K562 (cell line): ENCODE results near the gene DNAH10.

ENCODE experiments used
- FOXK1 ChIP-seq: sonication (generic); formaldehyde crosslinking; IDR thresholded peaks from 2 replicates; pipeline ENCODE4 v1.8.0; 2022; ENCODE audit warnings: missing genetic modification reagents, mild to moderate bottlenecking, borderline replicate concordance
- KAT7 ChIP-seq: sonication (generic); formaldehyde crosslinking; IDR thresholded peaks from 2 replicates; pipeline ENCODE4 v1.8.0; 2022; ENCODE audit warnings: missing genetic modification reagents, mild to moderate bottlenecking, borderline replicate concordance
- KAT8 ChIP-seq: fragments of 450-650 bp; IDR thresholded peaks from 2 replicates; pipeline ENCODE4 v1.6.1; 2016; ENCODE audit warnings: low read depth, mild to moderate bottlenecking
- MAZ ChIP-seq, 2 experiments: fragments of 450-650 bp in 1 of 2; sonication (generic) in 1 of 2; formaldehyde crosslinking; IDR thresholded peaks in 1 of 2; conservative IDR thresholded peaks in 1 of 2; 2 replicates each; pipeline versions ENCODE4 v1.4.0 to v1.5.0; 2020; ENCODE audit warnings: mild to moderate bottlenecking in 1 of 2, missing genetic modification reagents in 1 of 2
- MCM2 ChIP-seq: fragments of 450-650 bp; IDR thresholded peaks from 2 replicates; pipeline ENCODE4 v1.6.1; 2017; ENCODE audit warnings: low read depth, mild to moderate bottlenecking
- RBM22 ChIP-seq: fragments of 200-400 bp; formaldehyde crosslinking; IDR thresholded peaks from 2 replicates; pipeline ENCODE4 v1.6.1; 2018; ENCODE audit warnings: low read length, low read depth; ENCODE audit not compliant: poor library complexity, severe bottlenecking
- SMARCC2 ChIP-seq: fragments of 450-650 bp; IDR thresholded peaks from 2 replicates; pipeline ENCODE4 v1.6.1; 2017; ENCODE audit warnings: antibody characterized with exemption, moderate library complexity, mild to moderate bottlenecking, low read depth
- SPI1 ChIP-seq: IDR thresholded peaks from 2 replicates; pipeline ENCODE4 v1.6.1; 2011; ENCODE audit warnings: low read depth, low read length, control low read depth, borderline replicate concordance
- SREBF2 ChIP-seq: sonication (generic); formaldehyde crosslinking; IDR thresholded peaks from 2 replicates; pipeline ENCODE4 v1.4.0; 2020; ENCODE audit warnings: mild to moderate bottlenecking, missing genetic modification reagents
- TAF7 ChIP-seq: fragments of 450-650 bp; IDR thresholded peaks from 2 replicates; pipeline ENCODE4 v1.6.1; 2016; ENCODE audit warnings: missing genetic modification characterization, missing compliant biosample characterization
- ZNF41 ChIP-seq: fragments of 250-450 bp; sonication (Bioruptor Pico); conservative IDR thresholded peaks from 2 replicates; pipeline ENCODE4 v1.4.0; 2020; ENCODE audit warnings: mild to moderate bottlenecking
- TF ChIP-seq, protein P1 (sequence below): fragments of 200-800 bp; sonication (Bioruptor generic); IDR thresholded peaks from 2 replicates; pipeline ENCODE4 v1.6.1; 2017; ENCODE audit warnings: missing genetic modification characterization, missing compliant biosample characterization
- TF ChIP-seq, protein P2 (sequence below), 3 experiments: IDR thresholded peaks in 2 of 3; conservative IDR thresholded peaks in 1 of 3; 2 replicates each; pipeline ENCODE4 v1.5.1; 2011 to 2012; ENCODE audit warnings: low read length in 3 of 3, mild to moderate bottlenecking in 3 of 3, control low read depth in 2 of 3, improper control_type of control experiment in 1 of 3, inconsistent platforms in 1 of 3, low read depth in 1 of 3, mixed read lengths in 1 of 3, moderate library complexity in 1 of 3; ENCODE audit not compliant: insufficient read depth in 2 of 3

DNA sequence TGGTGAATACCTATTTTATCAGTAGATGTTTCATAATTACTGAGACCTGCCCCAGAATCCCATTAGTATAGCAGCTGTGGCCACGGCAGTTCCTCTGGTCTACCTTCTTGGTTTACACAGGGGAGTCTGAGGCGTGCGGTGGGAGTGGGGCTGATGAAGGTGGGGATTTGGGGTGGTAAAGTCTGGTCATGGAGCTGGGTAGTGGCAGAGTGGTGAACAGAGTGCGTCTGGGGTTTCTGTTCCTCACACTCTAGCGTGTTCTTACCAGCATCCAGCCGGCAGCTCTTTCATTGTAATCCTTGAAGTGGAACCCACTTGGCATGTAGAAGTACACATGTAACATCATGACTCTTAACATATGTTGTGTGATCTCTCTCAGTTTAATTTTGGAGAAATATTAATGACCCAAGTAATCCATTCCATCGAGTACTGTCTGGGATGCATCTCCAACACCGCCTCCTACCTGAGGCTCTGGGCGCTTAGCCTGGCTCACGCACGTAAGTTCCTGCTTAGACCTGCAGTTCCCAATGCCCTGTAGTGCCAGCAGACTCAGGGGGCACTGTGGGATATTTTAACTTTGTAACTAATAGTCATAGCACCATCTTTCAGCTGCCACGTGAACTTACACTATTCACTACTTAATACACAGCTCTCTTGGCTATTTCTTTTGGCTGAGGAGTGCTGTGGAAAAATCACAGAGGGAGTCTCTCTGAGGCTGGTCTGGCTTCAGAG, 7.9 kb upstream of the DNAH10 start:
- no peak for TF ChIP-seq SPI1
- no peak for TF ChIP-seq MAZ (CRISPR knock-in tag; conservative IDR thresholded peaks at IDR 0.05 in 1 of 2, IDR thresholded peaks at IDR 0.05 in 1 of 2)
- TF ChIP-seq MCM2 = no peak
- no peak for TF ChIP-seq ZNF41 (CRISPR knock-in tag)
- no peak for TF ChIP-seq FOXK1 (CRISPR knock-in tag)
- no peak for TF ChIP-seq TAF7 (tag)
- no peak for TF ChIP-seq RBM22
- TF ChIP-seq SMARCC2 = no peak
- TF ChIP-seq, protein P1, sequence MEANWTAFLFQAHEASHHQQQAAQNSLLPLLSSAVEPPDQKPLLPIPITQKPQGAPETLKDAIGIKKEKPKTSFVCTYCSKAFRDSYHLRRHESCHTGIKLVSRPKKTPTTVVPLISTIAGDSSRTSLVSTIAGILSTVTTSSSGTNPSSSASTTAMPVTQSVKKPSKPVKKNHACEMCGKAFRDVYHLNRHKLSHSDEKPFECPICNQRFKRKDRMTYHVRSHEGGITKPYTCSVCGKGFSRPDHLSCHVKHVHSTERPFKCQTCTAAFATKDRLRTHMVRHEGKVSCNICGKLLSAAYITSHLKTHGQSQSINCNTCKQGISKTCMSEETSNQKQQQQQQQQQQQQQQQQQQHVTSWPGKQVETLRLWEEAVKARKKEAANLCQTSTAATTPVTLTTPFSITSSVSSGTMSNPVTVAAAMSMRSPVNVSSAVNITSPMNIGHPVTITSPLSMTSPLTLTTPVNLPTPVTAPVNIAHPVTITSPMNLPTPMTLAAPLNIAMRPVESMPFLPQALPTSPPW = no peak
- no peak for TF ChIP-seq KAT7 (CRISPR knock-in tag)
- TF ChIP-seq, protein P2, sequence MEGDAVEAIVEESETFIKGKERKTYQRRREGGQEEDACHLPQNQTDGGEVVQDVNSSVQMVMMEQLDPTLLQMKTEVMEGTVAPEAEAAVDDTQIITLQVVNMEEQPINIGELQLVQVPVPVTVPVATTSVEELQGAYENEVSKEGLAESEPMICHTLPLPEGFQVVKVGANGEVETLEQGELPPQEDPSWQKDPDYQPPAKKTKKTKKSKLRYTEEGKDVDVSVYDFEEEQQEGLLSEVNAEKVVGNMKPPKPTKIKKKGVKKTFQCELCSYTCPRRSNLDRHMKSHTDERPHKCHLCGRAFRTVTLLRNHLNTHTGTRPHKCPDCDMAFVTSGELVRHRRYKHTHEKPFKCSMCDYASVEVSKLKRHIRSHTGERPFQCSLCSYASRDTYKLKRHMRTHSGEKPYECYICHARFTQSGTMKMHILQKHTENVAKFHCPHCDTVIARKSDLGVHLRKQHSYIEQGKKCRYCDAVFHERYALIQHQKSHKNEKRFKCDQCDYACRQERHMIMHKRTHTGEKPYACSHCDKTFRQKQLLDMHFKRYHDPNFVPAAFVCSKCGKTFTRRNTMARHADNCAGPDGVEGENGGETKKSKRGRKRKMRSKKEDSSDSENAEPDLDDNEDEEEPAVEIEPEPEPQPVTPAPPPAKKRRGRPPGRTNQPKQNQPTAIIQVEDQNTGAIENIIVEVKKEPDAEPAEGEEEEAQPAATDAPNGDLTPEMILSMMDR (IDR thresholded peaks at IDR 0.05 in 2 of 3, conservative IDR thresholded peaks at IDR 0.05 in 1 of 3; ENCODE audit: insufficient read depth in 2 of 3, low read depth in 1 of 3, low read length in 3 of 3) = no peak
- TF ChIP-seq SREBF2 (CRISPR knock-in tag) = no peak
- no peak for TF ChIP-seq KAT8
